Measurements from ENCODE around the gene VPS41. TPM values are rescaled to one million over a fixed set of nuclear protein-coding genes. Genes with fewer than 3 reads are reported as not detected.

VPS41 gene
- total and polyA plus RNA-seq, 11 donors, result 6.0 to 55.8 (median 42.8) TPM

GRCh38 chr7:38903057-38903456 is 5.9 kb downstream of the VPS41 start:
- intact Hi-C loops (cut with DNase I), result no loop called here

DNA sequence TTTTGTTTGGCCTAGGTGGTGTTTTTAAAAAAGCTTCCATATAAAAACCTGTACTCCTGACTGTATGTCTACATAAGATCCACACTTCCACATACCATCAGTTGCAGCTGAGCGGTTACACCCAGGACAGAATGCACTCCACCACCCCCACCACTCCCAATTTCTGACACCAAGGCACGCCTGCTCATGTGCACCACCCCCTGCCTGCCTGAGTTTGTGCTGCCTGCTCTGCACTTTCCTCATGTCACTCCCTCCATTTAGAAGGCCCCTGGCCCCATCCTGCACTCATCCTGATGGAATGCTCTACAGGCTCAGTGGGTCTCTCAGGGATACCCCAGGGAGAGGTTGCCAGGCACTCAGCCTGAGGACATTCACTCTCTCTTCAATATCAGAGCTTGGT is 6.5 kb downstream of the VPS41 start:
- DNase-seq (no peak), ATAC-seq (no peak)
- H3K9me3 ChIP-seq, result no peaks in the 10 kb centered on the region
- intact Hi-C loops (cut with DNase I), result no loop called here
- peaks cover 0 to 5% (median 0%) of the 10 kb centered on the region in 9 donors for H3K36me3 ChIP-seq
- no peak overlapping the region for H3K4me3 ChIP-seq
- no peaks in the 10 kb centered on the region for H3K27me3 ChIP-seq
- peaks cover 0 to 9% (median 0%) of the 10 kb centered on the region in 12 donors for H3K4me1 ChIP-seq
- WGBS, 4 donors, result 98 to 100% (median 98%) methylated on average over 2 of the region's 2 CpGs
- no peak overlapping the region for H3K27ac ChIP-seq
- TF ChIP-seq POLR2A (IDR thresholded peaks at IDR 0.05), result no peak
- TF ChIP-seq, protein P1, sequence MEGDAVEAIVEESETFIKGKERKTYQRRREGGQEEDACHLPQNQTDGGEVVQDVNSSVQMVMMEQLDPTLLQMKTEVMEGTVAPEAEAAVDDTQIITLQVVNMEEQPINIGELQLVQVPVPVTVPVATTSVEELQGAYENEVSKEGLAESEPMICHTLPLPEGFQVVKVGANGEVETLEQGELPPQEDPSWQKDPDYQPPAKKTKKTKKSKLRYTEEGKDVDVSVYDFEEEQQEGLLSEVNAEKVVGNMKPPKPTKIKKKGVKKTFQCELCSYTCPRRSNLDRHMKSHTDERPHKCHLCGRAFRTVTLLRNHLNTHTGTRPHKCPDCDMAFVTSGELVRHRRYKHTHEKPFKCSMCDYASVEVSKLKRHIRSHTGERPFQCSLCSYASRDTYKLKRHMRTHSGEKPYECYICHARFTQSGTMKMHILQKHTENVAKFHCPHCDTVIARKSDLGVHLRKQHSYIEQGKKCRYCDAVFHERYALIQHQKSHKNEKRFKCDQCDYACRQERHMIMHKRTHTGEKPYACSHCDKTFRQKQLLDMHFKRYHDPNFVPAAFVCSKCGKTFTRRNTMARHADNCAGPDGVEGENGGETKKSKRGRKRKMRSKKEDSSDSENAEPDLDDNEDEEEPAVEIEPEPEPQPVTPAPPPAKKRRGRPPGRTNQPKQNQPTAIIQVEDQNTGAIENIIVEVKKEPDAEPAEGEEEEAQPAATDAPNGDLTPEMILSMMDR (IDR thresholded peaks at IDR 0.05), result no peak

More at GRCh38 chr7:38903057-38903456, 5.9 kb downstream of the VPS41 start:
- DNase-seq (no peak), ATAC-seq (no peak)
- H3K4me3 ChIP-seq, result no peak overlapping the region
- peaks cover 0 to 15% (median 1%) of the 10 kb centered on the region in 12 donors for H3K4me1 ChIP-seq
- no peak overlapping the region for H3K27ac ChIP-seq
- no peaks in the 10 kb centered on the region for H3K36me3 ChIP-seq
- no peak for TF ChIP-seq POLR2A (IDR thresholded peaks at IDR 0.05)
- TF ChIP-seq, protein P1 (IDR thresholded peaks at IDR 0.05), result no peak
- H3K9me3 ChIP-seq, result no peaks in the 10 kb centered on the region
- H3K27me3 ChIP-seq, result no peaks in the 10 kb centered on the region

DNA sequence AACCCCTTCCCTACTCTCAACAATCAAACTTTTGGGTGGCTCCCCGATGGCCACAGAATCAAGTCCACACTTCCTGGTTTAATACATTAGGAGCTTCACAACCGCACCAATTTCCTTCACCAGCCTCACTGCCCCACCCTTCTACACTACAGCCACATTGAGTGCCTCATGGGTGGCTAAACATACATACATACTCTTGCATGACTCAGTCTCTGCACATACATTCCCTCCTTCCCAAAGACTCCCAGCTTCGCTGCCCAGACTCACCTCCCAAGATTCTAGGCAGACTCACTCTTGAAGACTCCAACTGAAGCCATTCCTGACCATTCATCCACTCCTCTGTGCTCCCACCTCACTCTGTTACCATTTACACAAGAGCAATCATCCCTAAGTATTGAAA is 15.9 kb downstream of the VPS41 start:
- Histone ChIP-seq H3K27ac (no peak overlapping the region), H3K4me1 (no peaks in the 10 kb centered on the region), H3K4me3 (no peak overlapping the region), H3K36me3 (peaks cover 0 to 29% (median 12%) of the 10 kb centered on the region in 9 donors), H3K27me3 (no peaks in the 10 kb centered on the region), H3K9me3 (peaks cover 0 to 9% (median 0%) of the 10 kb centered on the region in 12 donors)
- WGBS, 4 donors, result 93 to 97% (median 96%) methylated on average over 3 of the region's 3 CpGs
- ATAC-seq, result no peak
- no peak for DNase-seq
- TF ChIP-seq, protein P1 (IDR thresholded peaks at IDR 0.05), result no peak
- TF ChIP-seq POLR2A (IDR thresholded peaks at IDR 0.05), result no peak
- intact Hi-C loops (cut with DNase I), result no loop called here

DNA sequence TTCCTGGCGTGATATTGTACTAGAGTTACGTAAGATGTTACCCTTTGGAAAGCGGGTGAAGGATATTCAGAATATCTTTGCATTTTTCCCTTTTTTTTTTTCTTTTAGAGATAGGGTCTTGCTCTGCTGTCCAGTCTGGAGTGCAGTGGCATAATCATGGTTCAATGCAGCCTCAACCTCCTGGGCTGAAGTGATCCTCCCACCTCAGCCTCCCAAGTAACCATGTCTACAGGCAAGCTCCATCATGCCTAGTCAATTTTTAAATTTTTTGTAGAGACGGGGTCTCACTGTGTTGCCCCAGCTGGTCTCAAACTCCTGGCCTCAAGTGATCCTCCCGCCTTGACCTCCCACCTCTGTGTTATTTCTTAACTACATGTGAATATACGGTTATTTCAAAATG is 18.4 kb downstream of the VPS41 start:
- intact Hi-C loops (cut with DNase I), result no loop called here
- TF ChIP-seq, protein P1 (IDR thresholded peaks at IDR 0.05), result no peak
- no peak for TF ChIP-seq POLR2A (IDR thresholded peaks at IDR 0.05)
- Histone ChIP-seq H3K4me1 (no peaks in the 10 kb centered on the region), H3K27ac (no peak overlapping the region), H3K9me3 (peaks cover 0 to 13% (median 0%) of the 10 kb centered on the region in 12 donors), H3K27me3 (no peaks in the 10 kb centered on the region), H3K4me3 (no peak overlapping the region), H3K36me3 (peaks cover 0 to 7% (median 2%) of the 10 kb centered on the region in 9 donors)
- DNase-seq (no peak), ATAC-seq (no peak)
- 80 to 83% (median 82%) methylated on average over 6 of the region's 6 CpGs for WGBS, 4 donors
